Testis (tissue), 2 donors: Measurements from ENCODE around the gene MYH11.

Source experiments
- CTCF ChIP-seq, 3 experiments: fragments of 450-650 bp in 2 of 3; fragments of 200-600 bp in 1 of 3; sonication (generic) in 1 of 3; IDR thresholded peaks; one replicate each; pipeline ENCODE4 v1.5.1; 2016 to 2019; ENCODE audit warnings: antibody characterized with exemption in 3 of 3, mild to moderate bottlenecking in 2 of 3, moderate library complexity in 1 of 3
- POLR2A ChIP-seq: fragments of 450-650 bp; IDR thresholded peaks from one replicate; pipeline ENCODE4 v1.6.1; 2017; ENCODE audit warnings: antibody characterized with exemption, mild to moderate bottlenecking, moderate library complexity

- TF ChIP-seq CTCF (IDR thresholded peaks at IDR 0.05) (no peak), POLR2A (no peak)
Observed at GRCh38 chr16:15764112-15764511, 92.7 kb downstream of the MYH11 start.
